Fibroblast of lung (primary cell): ENCODE results near the gene STK16.

Source experiments
- CTCF ChIP-seq, 2 donors: IDR thresholded peaks in 1 of 2; conservative IDR thresholded peaks in 1 of 2; 1 replicate in 1 of 2; 2 replicates in 1 of 2; pipeline ENCODE4 v1.5.1; 2011 to 2012; ENCODE audit warnings: low read length in 2 of 2, control low read depth in 1 of 2, inconsistent platforms in 1 of 2, low read depth in 1 of 2, mild to moderate bottlenecking in 1 of 2
- EZH2 ChIP-seq: IDR thresholded peaks from 2 replicates; pipeline ENCODE4 v1.5.1; 2012; ENCODE audit warnings: low read length, control low read depth, mild to moderate bottlenecking; ENCODE audit errors: missing control alignments

GRCh38 chr2:219298759-219299371, 53.6 kb downstream of the STK16 start:
- TF ChIP-seq EZH2 (no peak), CTCF (conservative IDR thresholded peaks at IDR 0.05 in 1 of 2, IDR thresholded peaks at IDR 0.05 in 1 of 2; ENCODE audit: low read depth in 1 of 2, low read length in 2 of 2) (peak; percentile 95 to 99)
